ENCODE results near the gene RBM19. TPM values are rescaled to one million over a fixed set of nuclear protein-coding genes. Genes with fewer than 3 reads are reported as not detected.

RBM19 gene
- total and polyA plus RNA-seq, 11 donors, result 12.7 to 27.1 (median 17.4) TPM

GRCh38 chr12:113766879-113767878 is 198.9 kb downstream of the RBM19 start:
- H3K4me3 ChIP-seq, result no peak overlapping the region
- H3K27ac ChIP-seq, result no peak overlapping the region
- ATAC-seq, result no peak
- no peak for DNase-seq
- peaks cover 0 to 46% (median 8%) of the 10 kb centered on the region in 9 donors for H3K27me3 ChIP-seq
- WGBS, 4 donors, result 56 to 60% (median 58%) methylated on average over 10 of the region's 10 CpGs
- TF ChIP-seq CTCF (IDR thresholded peaks at IDR 0.05) (no peak), POLR2A (IDR thresholded peaks at IDR 0.05) (no peak)
- intact Hi-C loops (cut with DNase I), result no loop called here
- no peaks in the 10 kb centered on the region for H3K9me3 ChIP-seq
- no peaks in the 10 kb centered on the region for H3K4me1 ChIP-seq
- no peaks in the 10 kb centered on the region for H3K36me3 ChIP-seq

Data from heart left ventricle (tissue), 16 donors.